ENCODE results near the gene HAP1. TPM values are rescaled to one million over a fixed set of nuclear protein-coding genes. Genes with fewer than 3 reads are reported as not detected.

Gene HAP1
- total and polyA plus RNA-seq, 2 of the 8 experiments (the other 6 are each of a cell fraction or from before 2014, with no cell fraction given) = 2.3 to 3.6 TPM

DNA sequence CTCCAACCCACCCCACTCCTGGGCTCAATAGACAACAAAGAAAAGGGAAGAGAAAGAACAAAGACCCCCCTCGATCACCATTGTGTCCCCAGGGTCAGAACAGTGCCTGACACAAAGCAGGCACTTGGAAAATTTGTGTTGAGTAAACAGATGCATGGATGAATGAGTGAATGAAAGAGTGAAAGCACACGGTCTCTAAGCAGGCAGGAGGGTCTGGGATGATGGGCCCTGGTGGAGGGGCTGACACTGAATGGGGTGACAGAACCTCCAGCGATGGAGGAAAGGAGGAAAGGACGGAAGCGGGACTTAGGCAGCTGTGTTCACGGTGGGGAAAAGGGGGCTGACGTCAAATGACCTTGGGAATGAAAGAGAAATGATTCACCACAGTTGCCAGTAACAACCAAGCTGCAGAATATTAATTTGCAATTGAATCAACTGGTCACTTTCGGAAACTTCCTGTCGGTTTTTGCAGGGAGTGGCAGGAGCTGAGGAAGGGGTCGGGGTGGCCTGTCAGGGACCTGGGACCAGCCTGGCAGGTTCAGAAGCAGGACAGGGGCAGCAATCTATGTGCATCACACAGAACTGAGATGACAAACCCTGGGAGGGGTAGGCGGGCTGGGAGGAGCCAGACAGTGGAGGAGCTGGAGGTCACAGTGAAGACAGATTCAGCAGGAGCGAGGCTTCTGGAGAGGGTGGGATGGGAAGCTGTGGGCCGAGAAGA is 29.0 kb downstream of the HAP1 start:
- Histone ChIP-seq H2BK20ac (ENCODE audit: low read length) (no peak overlapping the region), H3K27ac (ENCODE audit: low read depth, low read length) (no peak overlapping the region), H3K23me2 (ENCODE audit: low read depth, low read length) (no peaks in the 10 kb centered on the region; the same call in 1 of the 2 replicates), H3K27me3 (replicated peaks in 1 of 4; ENCODE audit: control insufficient read depth in 3 of 4, extremely low read depth in 1 of 4, insufficient read depth in 3 of 4, low read length in 3 of 4) (peaks cover 8 to 61% (median 52%) of the 10 kb centered on the region in 4 experiments), H2BK15ac (ENCODE audit: low read length) (no peak overlapping the region), H3K4me1 (replicated peaks in 1 of 4; ENCODE audit: control insufficient read depth in 3 of 4, insufficient read depth in 4 of 4, low read length in 3 of 4) (peaks cover 6 to 18% (median 10%) of the 10 kb centered on the region in 4 experiments), H3K79me1 (ENCODE audit: low read depth, low read length) (no peaks in the 10 kb centered on the region), H2AK5ac (ENCODE audit: low read depth, low read length) (no peak overlapping the region), H3K14ac (ENCODE audit: insufficient read length) (no peak overlapping the region), H4K20me1 (replicated peaks in 1 of 2; ENCODE audit: control insufficient read depth in 1 of 2, insufficient read depth in 2 of 2, low read length in 2 of 2) (peaks cover 2 to 5% of the 10 kb centered on the region in 2 experiments), H4K5ac (ENCODE audit: insufficient read length, low read depth, low read length) (no peak overlapping the region), H4K91ac (replicated peaks; ENCODE audit: insufficient read length, low read length) (no peak overlapping the region), H3K9ac (replicated peaks in 1 of 4; ENCODE audit: extremely low read depth in 1 of 4, low read depth in 3 of 4, low read length in 3 of 4) (no peak overlapping the region), H3K4me2 (ENCODE audit: insufficient read depth in 1 of 2, low read depth in 2 of 2, low read length in 2 of 2) (peak overlapping the region; percentile 43 to 49; a peak in 3 of 4 replicates), H3K18ac (ENCODE audit: extremely low read depth, low read length) (no peak overlapping the region), H2BK12ac (ENCODE audit: low read depth, low read length) (no peak overlapping the region), H3K56ac (replicated peaks; ENCODE audit: insufficient read length, low read depth, low read length) (no peak overlapping the region), H2BK120ac (replicated peaks; ENCODE audit: low read depth, low read length) (no peak overlapping the region), H3K23ac (ENCODE audit: insufficient read length) (no peak overlapping the region), H3K4ac (replicated peaks; ENCODE audit: insufficient read length, low read depth, low read length) (no peak overlapping the region), H2AFZ (ENCODE audit: low read length) (no peak overlapping the region), H3K4me3 (ENCODE audit: extremely low read depth in 1 of 4, insufficient read depth in 2 of 4, low read depth in 3 of 4, low read length in 4 of 4) (peak overlapping the region in 1 of 4 experiments; percentile 2; a peak in 2 of 8 replicates), H3K79me2 (ENCODE audit: control insufficient read depth in 1 of 2, insufficient read depth in 2 of 2, low read length in 2 of 2) (no peaks in the 10 kb centered on the region), H2BK5ac (ENCODE audit: low read depth, low read length) (no peak overlapping the region), H3K9me3 (ENCODE audit: insufficient read depth in 2 of 2, low read depth in 1 of 2, low read length in 1 of 2) (peaks cover 2 to 3% of the 10 kb centered on the region in 2 experiments; a peak in 2 of 4 replicates), H4K8ac (ENCODE audit: extremely low read depth, insufficient read depth, low read length) (no peak overlapping the region), H3K36me3 (ENCODE audit: control insufficient read depth in 2 of 4, insufficient read depth in 4 of 4, low read length in 3 of 4) (no peaks in the 10 kb centered on the region)
- POLR2A ChIA-PET (ENCODE audit: partially characterized antibody) = interaction anchor here (0.7 to 22.1 kb wide), 10 partner anchors 10 to 1611 kb away, joined by 3 to 378 read pairs (median 4); partner anchors contain the start of genes EIF1 and HAP1
- CTCF ChIA-PET (ENCODE audit: partially characterized antibody) = interaction anchor here (0.8 to 4.0 kb wide), 10 partner anchors 10 to 607 kb away, joined by 3 to 26 read pairs (median 4); no protein-coding TSS in a partner anchor
- WGBS, 2 experiments (ENCODE audit: extremely low coverage in 1 of 2, insufficient coverage in 1 of 2, insufficient read length in 1 of 2, insufficient replicate concordance in 2 of 2, low coverage in 1 of 2, low lambda C conversion rate in 2 of 2, missing lambda C conversion rate in 1 of 2) = 19% methylated on average over 13 of the region's 13 CpGs; no CpG with 5 or more reads in 1 of the 2 experiments
- DNase-seq (ENCODE audit: low read depth in 1 of 2, low spot score in 2 of 2) = peak; percentile 57 to 58
- peak; percentile 90 for FAIRE-seq
- TF ChIP-seq HDAC2 (IDR thresholded peaks at IDR 0.05; ENCODE audit: borderline replicate concordance in 1 of 2, low read depth in 2 of 2, low read length in 2 of 2) (0 out of 4 replicates have a peak, but pooled peaks of 1 of the 2 experiments have one; percentile 22), KDM1A (IDR thresholded peaks at IDR 0.05; ENCODE audit: borderline replicate concordance, low read length) (peak; percentile 78; the same call in 1 of the 2 replicates), NANOG (IDR thresholded peaks at IDR 0.05; ENCODE audit: insufficient read depth, low read depth, low read length, poor library complexity, severe bottlenecking) (peak; percentile 92), CHD2 (IDR thresholded peaks at IDR 0.05; ENCODE audit: low read length) (no peak), FOSL1 (IDR thresholded peaks at IDR 0.05; ENCODE audit: insufficient read depth, low read depth, low read length) (no peak), TCF12 (IDR thresholded peaks at IDR 0.05; ENCODE audit: low read depth, low read length) (peak; percentile 63; the same call in 1 of the 2 replicates), POLR2AphosphoS5 (IDR thresholded peaks at IDR 0.05; ENCODE audit: low read depth, low read length) (peak; percentile 27; the same call in 1 of the 2 replicates), RXRA (IDR thresholded peaks at IDR 0.05; ENCODE audit: insufficient read depth, low read depth, low read length) (no peak)
- TF ChIP-seq, protein P1, sequence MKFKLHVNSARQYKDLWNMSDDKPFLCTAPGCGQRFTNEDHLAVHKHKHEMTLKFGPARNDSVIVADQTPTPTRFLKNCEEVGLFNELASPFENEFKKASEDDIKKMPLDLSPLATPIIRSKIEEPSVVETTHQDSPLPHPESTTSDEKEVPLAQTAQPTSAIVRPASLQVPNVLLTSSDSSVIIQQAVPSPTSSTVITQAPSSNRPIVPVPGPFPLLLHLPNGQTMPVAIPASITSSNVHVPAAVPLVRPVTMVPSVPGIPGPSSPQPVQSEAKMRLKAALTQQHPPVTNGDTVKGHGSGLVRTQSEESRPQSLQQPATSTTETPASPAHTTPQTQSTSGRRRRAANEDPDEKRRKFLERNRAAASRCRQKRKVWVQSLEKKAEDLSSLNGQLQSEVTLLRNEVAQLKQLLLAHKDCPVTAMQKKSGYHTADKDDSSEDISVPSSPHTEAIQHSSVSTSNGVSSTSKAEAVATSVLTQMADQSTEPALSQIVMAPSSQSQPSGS (IDR thresholded peaks at IDR 0.05; ENCODE audit: low read length) = no peak

Measured in H1 (cell line).